ENCODE measurements around the gene ABCA10. TPM values are rescaled to one million over a fixed set of nuclear protein-coding genes. Genes with fewer than 3 reads are reported as not detected.

Gene ABCA10
- total RNA-seq, 3 donors from 2014 or later: 13.6 to 49.5 (median 16.1) TPM

GRCh38 chr17:69130627-69131296 lies 97.9 kb downstream of the ABCA10 start:
- TF ChIP-seq POLR2A (IDR thresholded peaks at IDR 0.05): no peak
- TF ChIP-seq CTCF (IDR thresholded peaks at IDR 0.05): no peak
- TF ChIP-seq POLR2AphosphoS5 (IDR thresholded peaks at IDR 0.05): no peak
- no peaks in the 10 kb centered on the region for H3K4me1 ChIP-seq
- no peak for DNase-seq (ENCODE audit: low spot score in 2 of 2)
- no peak overlapping the region for H3K27ac ChIP-seq
- no peaks in the 10 kb centered on the region for H3K36me3 ChIP-seq
- intact Hi-C loops (cut with DNase I; ENCODE audit: low total_unique reads): no loop called here
- no peak overlapping the region for H3K4me3 ChIP-seq
- no peaks in the 10 kb centered on the region for H3K9me3 ChIP-seq
- H3K27me3 ChIP-seq: no peaks in the 10 kb centered on the region

DNA sequence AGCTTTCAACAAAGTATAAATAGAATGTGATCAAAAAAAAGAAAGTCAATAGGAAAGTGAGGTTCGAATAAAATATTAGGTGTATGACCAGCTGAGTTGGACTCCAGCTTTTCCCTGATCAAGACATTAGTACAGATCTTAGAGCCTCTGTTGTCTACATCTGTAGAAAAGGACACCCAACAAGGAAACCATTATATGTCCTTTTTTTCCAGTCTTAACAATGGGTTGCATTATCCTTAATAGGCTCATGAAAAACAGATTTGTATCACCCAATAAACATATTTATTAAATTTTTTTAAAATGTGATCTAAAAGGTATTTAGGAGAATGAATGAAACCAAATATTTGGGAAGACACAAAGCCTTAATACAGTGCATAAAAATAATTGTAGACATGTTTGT lies 105.0 kb downstream of the ABCA10 start:
- Histone ChIP-seq H3K36me3 (no peaks in the 10 kb centered on the region), H3K4me3 (no peak overlapping the region), H3K27ac (no peak overlapping the region), H3K27me3 (no peaks in the 10 kb centered on the region), H3K9me3 (no peaks in the 10 kb centered on the region), H3K4me1 (no peaks in the 10 kb centered on the region)
- no peak for TF ChIP-seq CTCF (IDR thresholded peaks at IDR 0.05)
- no peak for TF ChIP-seq POLR2AphosphoS5 (IDR thresholded peaks at IDR 0.05)
- intact Hi-C loops (cut with DNase I; ENCODE audit: low total_unique reads): no loop called here
- DNase-seq (ENCODE audit: low spot score in 2 of 2): no peak

GRCh38 chr17:69122065-69122464 lies 106.6 kb downstream of the ABCA10 start:
- no peak for DNase-seq (ENCODE audit: low spot score in 2 of 2)
- H3K4me3 ChIP-seq: no peak overlapping the region
- H3K9me3 ChIP-seq: no peaks in the 10 kb centered on the region
- intact Hi-C loops (cut with DNase I; ENCODE audit: low total_unique reads): no loop called here
- H3K27ac ChIP-seq: no peak overlapping the region
- TF ChIP-seq POLR2A (IDR thresholded peaks at IDR 0.05) (no peak), POLR2AphosphoS5 (IDR thresholded peaks at IDR 0.05) (no peak), CTCF (IDR thresholded peaks at IDR 0.05) (no peak)
- H3K36me3 ChIP-seq: no peaks in the 10 kb centered on the region
- no peaks in the 10 kb centered on the region for H3K4me1 ChIP-seq
- no peaks in the 10 kb centered on the region for H3K27me3 ChIP-seq

DNA sequence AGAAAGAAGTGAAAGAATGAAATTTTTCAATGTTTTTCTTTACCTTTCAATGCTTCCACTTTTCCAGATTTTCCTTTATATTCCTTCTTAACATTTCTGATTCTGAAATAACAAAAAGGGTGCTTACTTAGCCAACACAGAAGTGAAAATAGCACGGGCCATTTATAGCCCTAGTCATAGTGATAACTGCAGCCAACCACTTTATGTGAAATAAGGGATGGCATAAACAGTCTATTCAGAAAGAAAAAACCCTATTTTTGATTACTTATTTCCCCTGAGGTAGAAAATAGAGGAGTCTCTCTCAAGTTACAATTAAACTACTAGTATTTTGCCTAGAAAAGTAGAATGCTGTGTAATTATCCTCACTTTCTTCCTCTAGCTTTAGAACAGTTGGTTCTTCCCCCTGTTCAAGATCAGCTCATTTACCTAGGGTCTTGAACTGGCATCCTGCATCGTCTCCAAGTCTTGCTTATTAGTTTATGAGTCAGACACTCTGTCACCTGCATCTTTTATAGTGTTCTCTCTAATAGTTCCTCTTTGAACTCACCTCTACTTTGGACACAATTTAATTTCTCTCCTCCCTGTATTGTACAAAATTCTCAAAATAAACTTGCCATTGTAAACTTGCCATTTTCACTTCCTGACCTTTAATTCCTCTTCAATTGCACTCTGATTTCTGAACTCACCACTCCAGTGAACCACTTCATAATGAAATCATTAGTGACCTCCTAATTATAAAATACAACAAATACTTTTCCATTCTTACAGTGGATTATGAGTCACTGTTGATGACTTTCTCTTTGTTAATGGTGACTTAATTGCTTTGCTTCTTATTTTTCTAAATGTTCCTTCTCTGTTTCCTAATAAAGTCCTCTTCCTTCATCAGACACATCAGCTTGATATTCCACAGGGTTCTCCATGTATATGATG lies 110.5 kb downstream of the ABCA10 start:
- intact Hi-C loops (cut with DNase I; ENCODE audit: low total_unique reads): no loop called here
- H3K9me3 ChIP-seq: no peaks in the 10 kb centered on the region
- no peaks in the 10 kb centered on the region for H3K4me1 ChIP-seq
- no peak overlapping the region for H3K4me3 ChIP-seq
- H3K27ac ChIP-seq: no peak overlapping the region
- TF ChIP-seq POLR2AphosphoS5 (IDR thresholded peaks at IDR 0.05) (no peak), CTCF (IDR thresholded peaks at IDR 0.05) (no peak), POLR2A (IDR thresholded peaks at IDR 0.05) (no peak)
- no peaks in the 10 kb centered on the region for H3K36me3 ChIP-seq
- no peak for DNase-seq (ENCODE audit: low spot score in 2 of 2)
- no peaks in the 10 kb centered on the region for H3K27me3 ChIP-seq

GRCh38 chr17:69111794-69112193 lies 116.8 kb downstream of the ABCA10 start:
- no peak for DNase-seq (ENCODE audit: low spot score in 2 of 2)
- no peak overlapping the region for H3K4me3 ChIP-seq
- no peaks in the 10 kb centered on the region for H3K4me1 ChIP-seq
- intact Hi-C loops (cut with DNase I; ENCODE audit: low total_unique reads): no loop called here
- H3K27ac ChIP-seq: no peak overlapping the region
- TF ChIP-seq CTCF (IDR thresholded peaks at IDR 0.05) (no peak), POLR2AphosphoS5 (IDR thresholded peaks at IDR 0.05) (no peak), POLR2A (IDR thresholded peaks at IDR 0.05) (no peak)
- H3K27me3 ChIP-seq: no peaks in the 10 kb centered on the region
- H3K9me3 ChIP-seq: no peaks in the 10 kb centered on the region
- no peaks in the 10 kb centered on the region for H3K36me3 ChIP-seq

Measured in breast epithelium (tissue), 4 donors.